Endothelial cell of umbilical vein (primary cell): ENCODE data around the gene NR5A1.

Experiments used
- CTCF ChIP-seq, 2 donors: IDR thresholded peaks; 1 replicate in 1 of 2; 2 replicates in 1 of 2; pipeline ENCODE4 v1.5.1; 2011; ENCODE audit warnings: low read length in 2 of 2, mild to moderate bottlenecking in 2 of 2, moderate library complexity in 2 of 2, control low read depth in 1 of 2, inconsistent platforms in 1 of 2, low read depth in 1 of 2; ENCODE audit not compliant: insufficient read depth in 1 of 2; ENCODE audit errors: extremely low read depth in 1 of 2
- EZH2 ChIP-seq: IDR thresholded peaks from 2 replicates; pipeline ENCODE4 v1.6.1; 2012; ENCODE audit warnings: borderline replicate concordance, low read depth, mild to moderate bottlenecking, moderate library complexity, low read length, inconsistent platforms; ENCODE audit not compliant: severe bottlenecking
- FOS ChIP-seq: IDR thresholded peaks from 2 replicates; pipeline ENCODE4 v1.6.1; 2011; ENCODE audit warnings: mild to moderate bottlenecking, low read length, moderate library complexity, borderline replicate concordance; ENCODE audit not compliant: insufficient read depth
- POLR2A ChIP-seq: IDR thresholded peaks from 2 replicates; pipeline ENCODE4 v1.6.1; 2012; ENCODE audit warnings: low read depth, mild to moderate bottlenecking, control low read depth, low read length
- POLR2AphosphoS5 ChIP-seq: IDR thresholded peaks from 2 replicates; pipeline ENCODE4 v1.6.1; 2012; ENCODE audit warnings: low read depth, mild to moderate bottlenecking, control low read depth, low read length, moderate library complexity; ENCODE audit not compliant: insufficient read depth

GRCh38 chr9:124486778-124487259 lies 20.4 kb downstream of the NR5A1 start:
- TF ChIP-seq POLR2A (no peak), CTCF (IDR thresholded peaks at IDR 0.05; ENCODE audit: extremely low read depth in 1 of 2, insufficient read depth in 1 of 2, low read depth in 1 of 2, low read length in 2 of 2) (no peak), POLR2AphosphoS5 (no peak), FOS (no peak), EZH2 (peak; percentile 71)
